Tibial nerve (tissue), 4 donors: ENCODE results near the gene SENP3. TPM values are rescaled to one million over a fixed set of nuclear protein-coding genes. Genes with fewer than 3 reads are reported as not detected.

ENCODE experiments used
- DNase-seq, 2 donors: peaks; one replicate each; pipeline ENCODE4 v3.0.0-alpha.2; 2019; ENCODE audit warnings: low spot score in 2 of 2
- H3K27ac ChIP-seq, 4 donors: fragments of 200-600 bp; sonication (generic) in 3 of 4; one replicate each; pipeline ENCODE4 v1.5.1; 2017 to 2019; ENCODE audit warnings: mild to moderate bottlenecking in 1 of 4
- H3K27me3 ChIP-seq, 2 donors: fragments of 200-600 bp; sonication (generic) in 1 of 2; one replicate each; pipeline versions ENCODE4 v1.5.1 to v1.6.0; 2017 to 2019
- H3K36me3 ChIP-seq, 3 donors: fragments of 200-600 bp; sonication (generic); one replicate each; pipeline ENCODE4 v1.5.1; 2018 to 2019
- H3K4me1 ChIP-seq, 4 donors: fragments of 200-600 bp; sonication (generic) in 3 of 4; one replicate each; pipeline ENCODE4 v1.5.1; 2017 to 2019
- H3K4me3 ChIP-seq, 4 donors: fragments of 200-600 bp; sonication (generic) in 3 of 4; one replicate each; pipeline ENCODE4 v1.5.1; 2017 to 2019; ENCODE audit warnings: mild to moderate bottlenecking in 1 of 4, moderate library complexity in 1 of 4
- H3K9me3 ChIP-seq, 4 donors: fragments of 200-600 bp; sonication (generic) in 3 of 4; one replicate each; pipeline ENCODE4 v1.5.1; 2017 to 2019
- CTCF ChIP-seq, 5 experiments: fragments of 200-600 bp in 3 of 5; fragments of 450-650 bp in 2 of 5; sonication (generic) in 3 of 5; IDR thresholded peaks; one replicate each; pipeline ENCODE4 v1.5.1; 2016 to 2019; ENCODE audit warnings: antibody characterized with exemption in 5 of 5, mild to moderate bottlenecking in 3 of 5, moderate library complexity in 2 of 5
- EP300 ChIP-seq, 2 donors: sonication (generic); formaldehyde crosslinking; IDR thresholded peaks; one replicate each; pipeline ENCODE4 v1.6.1; 2017; ENCODE audit warnings: antibody characterized with exemption in 2 of 2, mild to moderate bottlenecking in 1 of 2
- POLR2A ChIP-seq, 2 donors: fragments of 450-650 bp; IDR thresholded peaks; one replicate each; pipeline ENCODE4 v1.6.1; 2017; ENCODE audit warnings: antibody characterized with exemption in 2 of 2, mild to moderate bottlenecking in 2 of 2, moderate library complexity in 2 of 2
- WGBS, 2 donors: methylation state at CpG; one replicate each; pipeline ENCODE4 v1.1.5; 2018; 5-methylcytosine and 5-hydroxymethylcytosine counted together
- total RNA-seq, 4 donors: library from RNA; depleted of rRNA; stranded (reverse); fragments of >200 nt; gene quantifications; one replicate each; pipeline ENCODE4 v1.1.0, GENCODE V29; 2016

The SENP3 gene
- total RNA-seq, 4 donors from 2014 or later = 54.3 to 75.4 (median 59.0) TPM

- no peak overlapping the region for H3K27ac ChIP-seq
- H3K9me3 ChIP-seq = no peaks in the 10 kb centered on the region
- WGBS, 2 donors = 80% methylated on average over 14 of the region's 14 CpGs
- no peaks in the 10 kb centered on the region for H3K27me3 ChIP-seq
- H3K4me3 ChIP-seq = no peak overlapping the region
- H3K4me1 ChIP-seq = peaks cover 0 to 81% (median 48%) of the 10 kb centered on the region in 4 donors
- no peak for DNase-seq
- H3K36me3 ChIP-seq = peaks cover 4 to 73% (median 27%) of the 10 kb centered on the region in 3 donors
- TF ChIP-seq EP300 (IDR thresholded peaks at IDR 0.05) = no peak
- TF ChIP-seq CTCF (IDR thresholded peaks at IDR 0.05) = no peak
- no peak for TF ChIP-seq POLR2A (IDR thresholded peaks at IDR 0.05)
Observed at GRCh38 chr17:7576432-7576937, 14.8 kb downstream of the SENP3 start.

GRCh38 chr17:7577327-7578199 lies 15.8 kb downstream of the SENP3 start:
- no peak for DNase-seq
- H3K27ac ChIP-seq = peak overlapping the region in 2 of 4 donors; percentile 97
- TF ChIP-seq POLR2A (IDR thresholded peaks at IDR 0.05) (no peak), EP300 (IDR thresholded peaks at IDR 0.05) (no peak), CTCF (IDR thresholded peaks at IDR 0.05) (no peak)
- H3K36me3 ChIP-seq = peaks cover 4 to 74% (median 27%) of the 10 kb centered on the region in 3 donors
- H3K4me3 ChIP-seq = no peak overlapping the region
- peaks cover 0 to 85% (median 56%) of the 10 kb centered on the region in 4 donors for H3K4me1 ChIP-seq
- H3K9me3 ChIP-seq = no peaks in the 10 kb centered on the region
- 74 to 82% methylated on average over 17 of the region's 17 CpGs for whole genome bisulfite sequencing, 2 donors
- no peaks in the 10 kb centered on the region for H3K27me3 ChIP-seq

GRCh38 chr17:7579001-7579833 lies 17.5 kb downstream of the SENP3 start, which contains the start of gene CD68:
Gene CD68, plus strand, starts transcription at chr17:7579638. Its CDS starts 40 bp downstream, at chr17:7579678.
- Histone ChIP-seq H3K4me3 (peak within 1 kb of the TSS; percentile 11 to 59 (median 26)), H3K4me1 (peaks cover 0 to 90% (median 62%) of the 10 kb centered on the region in 4 donors), H3K36me3 (peaks cover 4 to 70% (median 27%) of the 10 kb centered on the region in 3 donors), H3K27ac (peak within 1 kb of the TSS; percentile 46 to 97 (median 96)), H3K27me3 (no peaks in the 10 kb centered on the region), H3K9me3 (no peaks in the 10 kb centered on the region)
- peak in 1 of 2 donors; percentile 64 for DNase-seq
- TF ChIP-seq EP300 (IDR thresholded peaks at IDR 0.05) = peak in 1 of 2 donors; percentile 86
- peak in 1 of 5 experiments; percentile 7 for TF ChIP-seq CTCF (IDR thresholded peaks at IDR 0.05)
- peak; percentile 48 to 60 for TF ChIP-seq POLR2A (IDR thresholded peaks at IDR 0.05)
- WGBS, 2 donors = 15 to 20% methylated on average over 7 of the region's 7 CpGs

- Histone ChIP-seq H3K27me3 (no peaks in the 10 kb centered on the region), H3K4me3 (peak overlapping the region; percentile 11 to 59 (median 26)), H3K9me3 (no peaks in the 10 kb centered on the region), H3K27ac (peak overlapping the region; percentile 46 to 97 (median 96)), H3K36me3 (peaks cover 4 to 62% (median 27%) of the 10 kb centered on the region in 3 donors), H3K4me1 (peaks cover 0 to 90% (median 60%) of the 10 kb centered on the region in 4 donors)
- DNase-seq = peak in 1 of 2 donors; percentile 22
- TF ChIP-seq CTCF (IDR thresholded peaks at IDR 0.05) = no peak
- TF ChIP-seq POLR2A (IDR thresholded peaks at IDR 0.05) = no peak
- TF ChIP-seq EP300 (IDR thresholded peaks at IDR 0.05) = no peak
- WGBS, 2 donors = 68 to 70% methylated on average over 12 of the region's 12 CpGs
Observed at GRCh38 chr17:7579834-7580603, 18.3 kb downstream of the SENP3 start.
